NCI-H2196 treated with DMSO at 0.1 percent for 48 hours (cell line): ENCODE data around the gene DRGX.

Experiments used
- DNase-seq: peaks from one replicate; lab custom pipeline; 2025; ENCODE audit not compliant: unreplicated experiment; lab: John Stamatoyannopoulos, UW

Gene DRGX

GRCh38 chr10:49348593-49348992, 47.3 kb downstream of the DRGX start:
- DNase-seq = no peak

DNA sequence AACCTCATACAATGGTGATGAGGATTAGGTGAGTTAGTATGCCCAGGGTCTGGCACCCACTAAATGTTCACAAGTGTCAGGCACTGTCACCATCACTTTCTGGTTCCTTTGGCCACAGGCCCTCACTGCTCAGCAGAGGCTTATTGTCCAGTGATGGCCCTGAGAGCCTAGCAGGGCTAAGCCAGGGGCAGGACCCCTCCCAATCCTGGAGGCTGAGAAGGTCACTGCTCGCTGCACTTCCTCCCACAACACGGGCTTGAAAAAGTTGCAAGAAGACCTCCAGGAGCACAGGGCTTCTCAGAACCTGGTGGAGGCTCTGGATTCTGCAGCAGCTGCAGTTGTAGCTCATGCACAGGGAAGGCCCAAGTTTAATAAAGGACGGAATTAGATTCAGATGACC, 48.1 kb downstream of the DRGX start:
- DNase-seq = no peak

- DNase-seq = no peak
Observed at GRCh38 chr10:49347342-49347741, 48.5 kb downstream of the DRGX start.

- DNase-seq = no peak
Observed at GRCh38 chr10:49344840-49345239, 51.0 kb downstream of the DRGX start.

DNA sequence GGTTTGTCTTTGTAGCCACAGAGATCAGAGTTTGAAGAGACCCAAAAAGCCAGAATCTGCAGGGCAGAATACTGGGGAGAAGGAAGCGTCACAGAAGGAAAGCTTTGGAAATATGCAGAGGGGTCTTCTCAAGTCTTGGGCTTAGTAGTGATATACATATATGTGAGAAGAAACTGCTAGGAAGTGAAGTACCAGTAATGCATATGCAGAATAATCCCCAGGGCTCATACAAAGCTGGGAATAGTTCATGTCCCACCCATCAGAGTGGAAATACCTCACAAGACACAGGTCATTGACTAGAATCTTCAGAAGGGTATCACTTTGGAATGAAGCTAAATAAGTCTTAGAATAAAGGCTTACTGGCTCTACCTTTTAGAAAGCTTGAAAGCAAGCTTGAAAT, 57.3 kb downstream of the DRGX start:
- no peak for DNase-seq

GRCh38 chr10:49335364-49335972, 60.4 kb downstream of the DRGX start:
- DNase-seq = no peak

GRCh38 chr10:49334964-49335363, 60.9 kb downstream of the DRGX start:
- DNase-seq = no peak

- DNase-seq = no peak
Observed at GRCh38 chr10:49333192-49333591, 62.7 kb downstream of the DRGX start.

GRCh38 chr10:49332768-49333167, 63.1 kb downstream of the DRGX start:
- DNase-seq = no peak

DNA sequence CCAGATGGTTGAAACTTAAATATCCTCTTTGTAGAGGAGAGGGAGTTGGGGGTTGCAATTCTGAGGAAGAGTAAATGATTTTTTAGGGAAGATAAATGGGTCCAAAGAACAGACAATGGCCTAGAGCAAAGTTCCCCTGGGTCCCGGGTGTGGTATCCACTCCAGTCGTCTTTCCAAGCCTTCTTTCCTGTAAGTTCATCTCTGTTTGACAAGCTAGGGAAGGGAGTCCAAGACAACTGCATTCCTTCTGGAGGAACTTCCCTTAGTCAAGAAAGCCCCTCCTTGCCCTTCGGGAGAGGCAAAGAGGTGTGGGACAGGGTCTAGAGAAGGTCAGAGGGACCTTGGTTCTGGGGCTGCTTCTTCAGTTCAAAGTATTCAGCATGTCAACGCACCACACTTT, 63.6 kb downstream of the DRGX start:
- no peak for DNase-seq

GRCh38 chr10:49331431-49331830, 64.5 kb downstream of the DRGX start:
- DNase-seq = no peak

DNA sequence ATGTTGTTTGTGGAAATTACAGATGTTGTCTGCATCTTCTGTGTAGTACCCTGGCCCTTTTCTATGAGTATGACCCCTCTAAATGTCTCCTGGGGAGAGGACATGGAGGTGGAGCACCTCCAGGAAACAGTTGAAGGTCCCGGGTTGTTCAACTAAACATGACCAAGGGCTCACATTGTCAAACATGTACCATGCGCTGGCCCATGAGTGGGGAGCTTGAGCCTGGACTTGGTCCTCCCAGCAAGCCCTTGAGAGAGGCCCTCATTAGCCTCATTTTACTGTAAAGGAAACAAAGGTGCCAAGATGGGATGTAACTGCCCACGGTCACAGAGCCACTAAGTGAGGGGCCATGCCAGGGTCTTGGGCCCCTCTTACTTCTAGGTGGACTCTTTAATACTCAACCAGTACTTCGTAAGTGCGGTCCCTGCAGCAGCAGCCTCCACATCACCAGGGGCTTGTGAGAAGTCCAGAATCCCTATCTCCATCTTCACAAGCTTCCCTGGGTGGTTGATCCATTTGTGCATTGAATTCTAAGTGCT, 65.7 kb downstream of the DRGX start:
- DNase-seq = no peak

DNA sequence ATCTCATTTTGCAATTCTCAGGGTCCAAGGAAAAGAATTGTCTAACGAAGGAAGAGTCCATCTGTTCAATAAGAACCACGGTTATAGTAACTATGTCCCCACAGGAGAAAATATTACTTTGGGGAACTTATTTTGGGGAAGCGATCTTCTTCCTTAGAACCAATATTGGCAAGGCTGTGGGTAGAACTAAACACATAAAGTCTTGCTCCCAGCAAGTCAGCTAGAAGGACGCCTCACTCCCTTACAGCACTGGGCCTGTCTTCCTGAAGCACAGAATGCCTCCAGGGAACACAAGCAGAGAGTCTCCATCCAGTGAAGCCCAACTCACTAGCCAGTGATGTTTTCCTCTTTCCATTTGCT, 66.8 kb downstream of the DRGX start:
- DNase-seq = no peak

GRCh38 chr10:49328401-49329145, 67.3 kb downstream of the DRGX start:
- no peak for DNase-seq

DNA sequence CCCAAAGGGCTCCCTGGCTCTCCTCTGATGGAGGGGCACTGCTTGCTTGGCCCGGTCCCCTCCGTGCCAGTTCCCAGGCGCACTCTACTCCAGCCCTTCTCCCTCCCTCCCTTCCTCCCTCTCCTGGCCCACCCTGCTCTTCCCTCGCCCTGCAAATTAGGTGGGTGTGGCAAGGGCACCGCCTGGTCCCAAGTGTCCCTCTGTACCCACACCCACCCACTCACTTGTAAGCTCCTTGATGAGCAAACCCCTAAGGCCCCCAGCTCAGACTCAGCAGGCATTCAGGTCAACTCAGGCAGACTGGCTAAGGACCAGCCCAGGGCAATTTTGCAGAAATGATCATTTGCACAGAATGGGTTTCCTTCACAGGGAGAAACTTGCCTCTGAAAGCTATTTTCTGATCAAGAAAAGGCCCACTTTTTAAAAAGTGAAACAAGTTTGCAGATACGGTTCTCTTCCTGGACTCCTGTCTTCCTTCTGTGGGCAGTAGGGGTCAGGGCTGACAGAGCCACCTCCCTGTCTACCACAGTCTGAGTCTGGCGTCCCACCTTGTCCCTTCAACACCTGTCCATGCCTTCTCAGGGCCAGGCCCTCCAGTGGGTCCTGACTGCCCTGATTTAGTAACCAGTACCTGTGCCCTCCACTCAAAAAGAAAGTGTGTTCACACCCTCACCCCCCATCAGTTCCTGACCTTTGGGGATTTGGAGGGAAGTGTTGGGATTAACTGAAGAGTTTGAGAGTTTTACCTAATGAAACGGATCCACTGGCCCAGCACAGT, 68.7 kb downstream of the DRGX start:
- DNase-seq = no peak

GRCh38 chr10:49325916-49326783, 69.7 kb downstream of the DRGX start:
- DNase-seq = no peak

DNA sequence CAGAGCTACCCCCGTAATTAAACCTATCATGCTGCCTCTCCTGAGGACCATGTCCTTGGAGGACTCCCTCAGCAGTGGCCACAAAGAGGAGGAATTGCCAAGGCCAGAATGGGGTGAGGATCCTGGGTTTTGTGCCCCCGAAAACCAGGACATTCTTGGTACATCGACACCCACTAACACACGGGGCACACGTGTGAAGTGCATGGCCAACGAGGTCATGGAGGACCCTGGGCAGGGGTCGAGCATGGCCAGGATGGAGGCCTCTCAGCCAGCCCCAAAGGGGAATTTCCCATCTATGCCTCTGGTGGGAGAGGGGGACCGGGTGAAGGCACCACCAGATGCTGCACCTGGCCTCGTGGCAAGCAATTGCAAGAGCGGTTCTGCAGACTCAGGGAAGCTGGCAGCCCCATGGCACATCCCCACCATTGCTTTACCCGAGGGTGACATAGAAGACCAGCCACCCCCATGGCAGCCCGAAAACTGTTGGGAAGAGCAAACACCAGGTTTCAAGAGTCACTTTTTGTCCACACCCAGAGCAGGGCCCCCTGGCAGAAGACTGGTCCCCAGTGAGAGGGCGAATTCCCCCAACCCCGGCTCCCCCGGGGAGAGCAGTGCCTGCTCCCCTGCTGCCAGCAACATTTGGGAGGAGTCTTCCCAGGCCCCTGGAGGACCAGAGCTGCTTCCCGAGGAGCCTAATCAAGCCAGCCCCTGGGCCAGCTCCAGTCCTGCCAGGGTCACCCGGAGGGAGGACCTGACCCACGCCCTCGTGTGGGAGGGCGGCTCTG, 70.6 kb downstream of the DRGX start:
- no peak for DNase-seq

DNA sequence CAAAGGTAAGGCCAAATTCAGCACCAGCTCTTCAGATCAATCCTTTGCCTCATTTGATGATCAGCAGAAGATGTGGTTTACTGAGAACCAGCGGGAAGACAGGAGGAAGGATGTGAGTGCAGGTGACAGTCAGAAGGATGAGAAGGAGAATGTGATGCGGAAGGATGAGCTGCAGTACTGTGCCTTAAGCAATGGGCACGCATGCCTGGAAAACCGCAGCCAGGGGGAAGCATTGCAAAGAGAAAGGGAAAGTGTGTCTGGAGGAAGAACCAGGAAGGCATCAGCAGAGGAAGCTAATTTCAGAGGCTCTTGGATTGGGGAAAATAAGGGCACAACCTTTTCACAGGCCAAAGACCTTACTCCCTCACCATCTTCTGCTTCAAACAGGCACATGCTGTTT, 71.2 kb downstream of the DRGX start:
- no peak for DNase-seq

- DNase-seq = no peak
Observed at GRCh38 chr10:49323896-49324270, 72.0 kb downstream of the DRGX start.

DNA sequence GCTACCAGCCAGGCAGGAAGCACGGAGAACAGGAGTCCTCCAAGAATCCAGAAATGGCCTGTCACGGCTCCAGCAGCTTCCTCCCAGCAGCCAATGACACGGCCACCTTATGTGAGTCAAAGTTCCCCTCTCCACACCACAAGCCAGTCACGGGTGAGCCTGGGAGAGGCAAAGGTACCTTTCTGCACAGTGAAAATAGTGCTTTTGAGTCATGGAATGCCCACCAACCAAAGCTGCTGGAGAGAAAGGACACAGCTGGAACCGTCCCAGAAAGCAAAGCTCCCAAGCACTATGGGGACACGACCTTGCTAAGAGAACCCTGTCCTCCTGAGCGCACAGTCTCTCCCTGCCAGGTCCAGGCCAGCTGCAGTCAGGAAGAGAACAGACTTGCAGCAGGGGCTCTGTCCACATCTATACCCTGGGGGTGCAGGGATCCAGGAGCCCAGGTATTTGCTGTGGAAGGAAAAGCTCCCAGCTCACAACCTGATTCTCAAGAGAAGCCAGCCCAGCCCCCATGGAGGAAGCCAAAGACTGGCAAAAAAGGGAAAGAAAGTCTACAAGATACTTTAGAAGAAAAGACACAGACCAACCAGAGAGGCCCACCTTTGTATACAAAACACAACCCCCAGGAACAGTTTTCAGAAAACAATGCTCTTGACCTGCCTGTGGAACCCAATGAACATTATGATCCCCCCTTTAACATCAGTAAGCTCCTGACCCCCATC, 72.6 kb downstream of the DRGX start:
- no peak for DNase-seq
